GM18870 (cell line): ENCODE data around the gene PYM1.

Source experiments
- ATAC-seq: cut with Tn5 transposase; IDR thresholded peaks from one replicate; pipeline ENCODE4 v1.9.1; 2021; ENCODE audit warnings: moderate library complexity; ENCODE audit not compliant: unreplicated experiment

PYM1 gene

DNA sequence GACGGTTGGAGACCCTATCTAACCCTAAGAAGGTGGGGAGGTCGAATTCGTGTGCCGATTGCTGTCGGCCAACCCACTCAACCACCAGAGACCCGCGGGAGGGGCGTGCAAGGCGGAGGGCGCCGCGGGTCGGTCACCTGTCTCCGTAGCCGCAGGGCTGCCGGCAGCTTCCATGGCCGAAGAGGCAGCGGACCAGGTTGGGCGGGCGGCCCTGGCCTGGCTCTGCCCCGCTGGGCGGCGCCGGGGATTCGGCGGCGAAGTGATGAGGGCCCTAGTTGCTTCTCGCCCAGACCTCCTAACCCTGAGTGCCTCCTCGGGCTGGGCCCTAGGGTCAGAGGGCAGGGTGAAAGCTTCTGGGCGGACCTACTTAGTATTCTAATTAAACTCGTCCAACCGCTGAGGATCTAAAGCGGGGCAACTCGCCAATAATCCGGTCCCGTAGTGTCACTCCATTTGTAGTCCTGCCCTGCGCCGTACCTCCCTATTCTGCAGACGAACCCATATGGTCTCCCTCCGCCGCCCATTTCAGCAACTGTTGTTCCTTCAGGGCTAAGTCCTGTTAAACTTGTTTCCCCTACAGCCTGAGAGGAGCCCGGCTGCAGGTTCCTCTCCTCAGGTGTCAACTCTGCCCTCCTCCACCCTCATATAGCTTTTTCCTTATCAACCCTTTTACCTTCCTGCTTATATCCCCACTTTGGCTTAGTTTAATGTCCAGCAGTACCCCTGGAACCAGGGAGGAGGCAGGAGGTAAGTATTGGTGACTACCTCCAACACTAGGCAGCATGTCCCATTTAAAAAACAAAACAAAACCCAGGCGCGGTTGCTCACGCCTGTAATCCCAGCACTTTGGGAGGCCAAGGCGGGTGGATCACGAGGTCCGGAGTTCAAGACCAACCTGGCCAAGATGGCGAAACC is at the start of gene PYM1:
TSS of gene PYM1 (minus strand) at position 307 of the 915 bp plus-strand sequence. CDS start at position 174, 133 bp downstream.
- ATAC-seq, result peak; percentile 27

DNA sequence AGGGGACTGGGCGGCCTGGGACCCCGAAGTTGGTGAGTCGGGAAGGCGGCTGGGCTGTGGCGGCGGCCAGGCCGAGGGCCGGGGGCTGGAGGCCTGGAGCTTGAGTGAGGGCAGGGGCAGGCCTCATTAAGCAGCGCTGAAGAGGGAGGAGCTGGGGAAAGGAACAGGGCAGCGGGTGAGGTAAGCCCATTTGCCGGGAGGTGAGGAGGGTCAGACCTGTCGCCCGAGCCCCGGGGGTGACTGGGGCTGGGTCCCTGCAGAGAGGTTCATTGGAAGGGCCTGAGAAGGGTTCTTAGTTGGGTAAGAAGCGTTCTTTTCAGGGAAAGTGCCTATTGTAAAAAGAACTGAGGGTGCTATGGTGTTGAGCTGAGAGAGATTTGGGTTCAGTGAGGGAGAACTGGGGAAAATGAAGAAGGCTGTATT is 46.6 kb upstream of the PYM1 start:
- no peak for ATAC-seq

DNA sequence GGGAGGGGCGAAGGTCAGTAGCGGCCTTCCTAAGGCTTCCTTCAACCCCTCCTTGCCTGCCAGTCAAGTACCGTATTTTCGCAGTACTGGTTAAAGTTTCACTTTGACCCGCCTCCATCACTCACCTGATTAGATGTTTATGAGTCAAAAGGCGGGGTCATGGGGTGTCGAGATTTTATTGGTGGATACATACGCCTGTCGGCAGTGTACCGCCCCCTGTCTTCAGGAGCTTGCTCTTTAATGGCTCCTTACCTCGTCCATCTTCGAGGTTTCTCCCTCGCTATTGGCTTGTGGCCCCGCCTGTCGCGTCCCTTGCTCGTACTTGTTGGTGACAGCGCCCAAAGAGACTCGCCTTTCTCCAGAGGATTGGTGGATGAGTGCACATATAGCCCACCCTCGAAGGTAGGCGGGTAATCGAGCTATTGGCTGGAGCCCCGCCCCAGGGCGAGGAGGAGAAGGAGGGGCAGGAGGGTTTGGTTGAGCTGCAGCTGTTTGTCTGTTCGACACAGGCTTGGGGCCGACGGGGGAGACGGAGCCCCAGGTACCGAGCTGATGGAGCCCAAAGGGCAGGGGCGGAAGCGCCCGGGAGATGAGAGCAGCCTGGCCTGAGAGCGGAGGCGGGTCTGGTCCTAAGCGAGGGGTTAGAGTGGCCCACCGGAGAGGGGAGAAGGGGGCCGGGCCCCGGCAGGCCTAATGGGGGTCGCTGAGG is 46.1 kb upstream of the PYM1 start, which contains the start of gene RAB5B:
TSS of gene RAB5B (plus strand) at position 480 of the 709 bp plus-strand sequence. CDS start 12,883 bp downstream, outside the sequence.
- peak; percentile 94 for ATAC-seq

DNA sequence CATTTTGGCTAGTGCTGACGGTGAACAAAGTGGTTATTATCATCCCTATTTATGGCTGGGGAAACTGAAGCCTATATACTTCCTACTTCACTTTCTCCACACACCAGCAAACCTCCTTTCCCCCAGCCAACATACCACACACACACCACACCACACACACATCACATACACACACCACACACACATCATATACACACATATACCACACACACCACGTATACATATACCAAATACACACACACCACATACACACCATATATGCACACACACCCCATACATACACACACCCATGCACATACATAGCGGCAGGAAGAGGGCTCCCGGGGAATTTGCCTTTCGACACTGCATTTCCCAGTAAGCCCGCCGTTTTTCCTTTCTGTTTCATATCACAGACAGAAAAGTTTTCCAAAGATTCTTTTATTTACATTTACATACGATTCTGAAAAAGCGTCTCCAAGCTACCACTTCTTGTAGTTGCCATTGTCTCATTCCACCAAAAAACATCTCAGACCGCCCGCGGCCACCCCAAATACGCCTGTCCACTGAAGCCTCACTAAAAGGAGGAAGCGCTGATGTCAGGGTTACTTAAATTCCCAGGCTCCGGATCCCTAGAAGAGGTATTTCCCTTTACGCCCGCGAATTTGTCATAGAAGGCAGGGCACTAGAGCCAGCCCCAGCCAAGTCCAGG is 45.4 kb upstream of the PYM1 start:
- no peak for ATAC-seq

DNA sequence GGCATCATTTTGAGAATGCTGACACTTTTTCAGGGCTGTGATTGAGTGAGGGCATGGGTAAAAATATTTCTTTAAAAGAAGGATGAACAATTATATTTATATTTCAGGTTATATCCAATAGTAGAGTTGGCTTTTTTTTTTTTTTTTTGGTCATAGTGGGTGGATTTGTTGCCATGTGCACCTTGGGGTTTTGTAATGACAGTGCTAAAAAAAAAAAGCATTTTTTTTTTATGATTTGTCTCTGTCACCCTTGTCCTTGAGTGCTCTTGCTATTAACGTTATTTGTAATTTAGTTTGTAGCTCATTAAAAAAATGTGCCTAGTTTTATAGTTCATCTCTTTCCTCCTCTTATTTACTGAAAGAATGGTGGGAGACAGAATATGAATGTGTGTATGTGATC is 44.8 kb upstream of the PYM1 start:
- ATAC-seq, result no peak

DNA sequence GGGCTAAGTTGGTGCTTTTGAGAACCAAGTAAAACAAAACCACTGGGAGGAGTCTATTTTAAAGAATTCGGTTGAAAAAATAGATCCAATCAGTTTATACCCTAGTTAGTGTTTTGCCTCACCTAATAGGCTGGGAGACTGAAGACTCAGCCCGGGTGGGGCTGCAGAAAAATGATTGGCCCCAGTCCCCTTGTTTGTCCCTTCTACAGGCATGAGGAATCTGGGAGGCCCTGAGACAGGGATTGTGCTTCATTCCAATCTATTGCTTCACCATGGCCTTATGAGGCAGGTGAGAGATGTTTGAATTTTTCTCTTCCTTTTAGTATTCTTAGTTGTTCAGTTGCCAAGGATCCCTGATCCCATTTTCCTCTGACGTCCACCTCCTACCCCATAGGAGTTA is 44.3 kb upstream of the PYM1 start:
- ATAC-seq, result no peak

DNA sequence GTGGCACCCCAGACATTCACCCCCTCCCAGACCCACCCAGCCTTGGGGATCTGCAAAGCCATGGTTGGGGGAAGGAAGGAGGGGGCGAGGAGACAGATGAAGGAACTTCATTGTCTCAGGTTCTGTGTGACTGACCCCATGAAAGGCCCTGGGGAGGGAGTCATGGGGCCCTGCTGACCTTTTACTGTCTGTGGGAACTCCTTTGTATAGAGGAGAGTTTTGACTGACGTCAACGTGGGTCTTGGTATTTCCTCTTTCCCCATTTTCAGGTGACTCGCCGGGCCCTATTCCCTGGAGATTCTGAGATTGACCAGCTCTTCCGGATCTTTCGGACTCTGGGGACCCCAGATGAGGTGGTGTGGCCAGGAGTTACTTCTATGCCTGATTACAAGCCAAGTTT is 43.1 kb upstream of the PYM1 start:
- ATAC-seq, result no peak

DNA sequence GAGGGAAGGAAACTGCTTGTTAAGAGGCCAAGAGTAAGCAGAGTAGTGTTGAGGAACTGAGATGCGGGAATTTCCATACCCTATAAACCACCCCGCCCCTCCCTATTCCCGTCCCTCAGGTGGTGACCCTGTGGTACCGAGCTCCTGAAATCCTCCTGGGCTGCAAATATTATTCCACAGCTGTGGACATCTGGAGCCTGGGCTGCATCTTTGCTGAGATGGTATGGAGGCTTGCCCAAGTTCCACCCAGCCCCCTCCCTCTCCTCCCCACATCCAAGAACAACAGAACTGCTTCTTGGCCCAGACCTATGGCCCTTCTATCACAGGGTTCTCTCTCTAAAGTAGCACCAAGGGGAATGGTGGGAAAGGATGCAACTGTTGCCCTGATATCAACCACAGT is 41.7 kb upstream of the PYM1 start:
- ATAC-seq, result no peak

DNA sequence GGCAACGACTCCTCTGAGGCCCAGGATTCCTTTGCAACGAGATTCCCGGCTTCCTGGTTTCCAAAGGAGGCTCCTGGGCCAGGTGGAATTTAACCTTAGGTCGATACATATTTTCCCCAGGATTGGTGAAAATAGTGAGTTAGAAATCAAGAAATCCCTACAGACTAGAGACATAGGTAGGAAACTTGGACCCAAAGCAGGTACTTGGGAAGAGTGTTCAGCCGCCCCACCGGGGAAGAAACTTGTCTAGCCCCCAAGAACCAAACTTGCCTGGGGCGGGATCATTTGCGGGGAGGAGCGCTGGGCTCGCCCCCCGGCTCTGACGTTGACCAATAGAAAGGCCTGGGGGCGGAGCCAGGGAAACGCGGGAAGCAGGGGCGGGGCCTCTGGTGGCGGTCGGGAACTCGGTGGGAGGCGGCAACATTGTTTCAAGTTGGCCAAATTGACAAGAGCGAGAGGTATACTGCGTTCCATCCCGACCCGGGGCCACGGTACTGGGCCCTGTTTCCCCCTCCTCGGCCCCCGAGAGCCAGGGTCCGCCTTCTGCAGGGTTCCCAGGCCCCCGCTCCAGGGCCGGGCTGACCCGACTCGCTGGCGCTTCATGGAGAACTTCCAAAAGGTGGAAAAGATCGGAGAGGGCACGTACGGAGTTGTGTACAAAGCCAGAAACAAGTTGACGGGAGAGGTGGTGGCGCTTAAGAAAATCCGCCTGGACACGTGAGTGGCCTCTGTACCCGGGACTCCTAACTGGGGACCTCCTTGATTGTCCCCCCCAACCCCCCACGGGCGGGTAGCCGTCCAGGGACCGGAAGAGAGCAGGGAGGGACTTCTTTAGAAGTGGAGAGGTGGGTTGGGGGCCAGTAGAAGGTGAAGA is 39.0 kb upstream of the PYM1 start, which contains the start of gene CDK2:
TSS of gene CDK2 (plus strand) at position 423 of the 874 bp plus-strand sequence. CDS start at position 602, 179 bp downstream.
- peak; percentile 74 for ATAC-seq

DNA sequence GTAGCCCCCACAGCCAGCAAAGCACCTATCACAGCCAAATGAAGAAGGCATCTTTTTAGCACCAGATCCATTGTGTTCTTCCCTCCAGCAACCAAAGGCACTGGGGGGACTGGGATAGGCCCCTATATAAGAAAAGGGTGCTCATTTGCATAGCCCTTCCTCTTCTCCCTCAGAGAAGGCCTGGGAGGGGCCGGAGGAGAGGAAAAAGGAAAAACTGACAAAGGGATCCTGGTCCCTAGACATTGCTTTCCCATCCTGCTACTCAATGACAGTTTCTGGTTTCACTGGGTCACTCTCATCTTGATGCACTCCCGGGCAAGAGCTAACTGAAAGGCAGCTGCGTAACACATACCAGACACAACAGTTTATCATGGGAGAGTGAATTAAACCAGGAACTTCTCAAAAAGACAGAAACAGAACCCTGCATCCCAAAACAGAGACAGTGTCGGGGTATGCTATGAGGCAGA is 38.3 kb upstream of the PYM1 start, which contains the start of gene PMEL:
TSS of gene PMEL (minus strand) at position 102 of the 467 bp plus-strand sequence. CDS start at position 71, 31 bp downstream.
- ATAC-seq, result no peak

DNA sequence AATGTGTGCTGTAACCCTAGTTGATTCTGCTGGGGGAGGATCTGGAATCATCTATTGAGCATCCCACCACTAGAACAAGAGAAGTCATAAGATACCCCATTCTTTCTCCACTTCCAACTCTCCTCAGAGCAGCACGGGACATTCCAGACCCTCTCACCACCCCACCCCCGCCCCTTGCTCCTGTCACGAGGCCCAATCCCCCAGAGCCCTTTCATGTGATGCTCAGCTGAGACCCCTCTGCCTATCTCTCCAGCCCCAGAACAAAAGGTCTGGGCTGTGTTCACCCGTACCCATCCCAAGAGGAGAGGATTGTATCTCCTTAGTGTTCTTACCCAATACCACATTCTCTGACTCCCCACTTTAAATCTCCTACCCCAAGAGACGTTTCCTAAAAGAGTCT is 37.5 kb upstream of the PYM1 start:
- no peak for ATAC-seq

DNA sequence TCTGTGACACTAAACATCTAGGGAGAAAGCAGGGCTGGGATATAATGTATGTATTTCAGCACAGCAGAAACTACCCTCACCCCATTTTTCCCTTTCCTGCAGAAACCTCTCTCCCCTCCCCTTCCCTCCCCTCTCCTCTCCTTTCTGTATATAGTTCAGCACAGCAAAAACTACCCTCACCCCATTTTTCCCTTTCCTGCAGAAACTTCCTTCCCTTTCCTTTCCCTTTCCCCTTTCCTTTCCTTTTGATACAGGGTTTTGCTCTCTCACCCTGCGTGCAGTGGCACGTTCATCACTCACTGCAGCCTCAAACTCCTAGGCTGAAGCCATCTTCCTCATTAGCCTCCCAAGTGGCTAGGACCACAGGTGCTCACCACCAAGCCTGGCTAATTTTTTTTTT is 36.1 kb upstream of the PYM1 start:
- ATAC-seq, result no peak

DNA sequence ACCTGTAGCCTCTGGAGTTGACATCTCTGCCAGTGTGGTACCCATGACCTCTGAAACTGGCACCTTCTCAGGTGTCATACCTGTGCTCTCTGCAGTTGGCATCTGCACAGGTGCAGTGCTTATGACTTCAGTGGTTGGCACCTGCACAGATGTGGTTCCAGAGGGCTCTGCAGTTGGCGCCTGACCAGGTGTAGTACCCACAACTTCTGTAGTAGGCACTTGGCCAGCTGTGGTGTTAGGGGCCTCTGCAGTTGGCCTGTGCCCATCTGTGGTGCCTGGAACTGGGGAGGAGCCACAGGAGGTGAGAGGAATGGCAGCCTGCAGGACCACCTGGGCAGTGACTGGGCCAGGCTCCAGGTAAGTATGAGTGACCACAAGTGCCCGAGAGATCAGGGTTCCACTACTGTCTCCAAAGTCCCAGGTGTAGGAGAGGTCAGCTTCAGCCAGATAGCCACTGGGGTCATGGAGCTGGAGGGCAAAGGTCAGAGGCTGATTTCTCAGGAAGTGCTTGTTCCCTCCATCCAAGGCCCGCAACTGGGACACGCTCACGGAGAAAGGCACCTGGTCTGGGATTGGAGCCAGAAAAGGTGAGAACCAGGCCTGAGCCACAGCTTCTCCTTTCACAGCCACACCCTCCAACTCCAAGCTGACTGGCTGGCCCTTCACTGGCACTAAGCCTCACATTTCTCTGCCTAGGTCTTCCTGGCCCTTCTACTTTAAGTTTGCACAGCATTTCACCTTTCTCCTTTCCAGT is 29.6 kb upstream of the PYM1 start:
- ATAC-seq, result no peak

DNA sequence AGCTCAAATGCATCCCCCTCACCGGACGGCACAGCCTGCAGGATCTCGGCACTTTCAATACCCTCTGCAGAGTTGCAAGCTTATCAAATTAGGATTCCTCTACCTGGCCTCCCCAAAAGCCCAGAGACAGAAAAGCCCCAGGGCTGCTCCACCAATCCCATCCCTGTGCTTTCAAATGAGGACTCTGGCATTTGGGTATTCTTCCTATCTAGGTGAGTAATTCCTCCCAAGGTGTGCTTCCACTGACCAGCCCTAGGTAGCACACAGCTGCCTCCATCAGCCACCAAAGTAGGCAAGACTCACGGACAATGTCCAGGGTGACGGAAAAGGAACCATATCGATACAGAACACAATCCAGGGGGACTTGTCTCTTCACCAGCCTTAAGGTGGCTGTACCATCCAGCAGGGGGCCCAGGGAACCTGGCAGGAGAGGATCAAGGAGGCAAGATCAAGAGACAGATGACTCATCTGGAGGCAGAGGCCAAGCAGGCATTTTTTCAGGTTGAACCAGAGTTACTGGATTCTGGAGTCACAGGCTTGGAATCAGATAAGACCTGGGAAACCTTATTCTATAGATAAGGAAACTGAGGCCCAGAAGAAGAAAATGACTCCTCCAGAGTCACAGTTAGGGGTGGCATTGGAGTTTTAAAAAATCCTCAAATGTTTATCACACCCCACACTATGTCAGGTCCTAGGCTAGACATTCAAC is 28.3 kb upstream of the PYM1 start:
- no peak for ATAC-seq

DNA sequence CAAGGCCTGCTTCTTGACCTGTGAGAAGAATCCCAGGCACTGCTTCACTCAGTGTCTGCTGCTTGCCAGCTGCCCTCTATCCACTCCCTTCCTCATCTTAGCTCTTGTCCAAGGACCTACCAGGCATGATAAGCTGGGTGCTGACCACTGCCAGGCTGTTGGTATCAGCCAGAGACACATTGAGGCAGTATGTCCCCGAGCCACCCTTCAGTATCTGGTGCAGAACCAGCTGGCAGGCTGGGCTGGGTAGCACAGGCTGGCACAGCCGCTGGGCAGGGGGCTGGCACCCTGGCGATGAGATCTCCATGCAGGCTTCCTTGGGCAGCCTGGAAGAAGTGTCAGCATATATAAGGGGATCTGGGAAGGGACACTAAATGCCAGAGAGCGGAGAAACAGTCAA is 27.6 kb upstream of the PYM1 start:
- no peak for ATAC-seq

DNA sequence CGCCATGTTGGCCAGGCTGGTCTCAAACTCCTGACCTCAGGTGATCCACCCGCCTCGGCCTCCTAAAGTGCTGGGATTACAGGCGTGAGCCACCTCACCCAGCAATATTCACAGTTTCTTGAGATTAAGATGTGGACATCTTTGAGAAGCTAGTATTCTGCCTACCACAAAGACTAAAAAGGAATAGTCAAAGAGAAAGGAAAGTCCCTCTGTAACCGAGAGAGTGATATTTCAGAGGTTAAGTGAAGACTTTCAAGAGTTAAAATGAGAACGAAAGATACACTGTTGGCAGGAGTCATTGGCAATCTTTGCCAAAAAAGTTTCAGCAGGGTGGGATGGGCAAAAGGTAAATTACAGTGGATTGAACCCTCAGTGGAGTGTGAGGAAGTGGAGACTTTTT is 18.9 kb upstream of the PYM1 start:
- ATAC-seq, result no peak

DNA sequence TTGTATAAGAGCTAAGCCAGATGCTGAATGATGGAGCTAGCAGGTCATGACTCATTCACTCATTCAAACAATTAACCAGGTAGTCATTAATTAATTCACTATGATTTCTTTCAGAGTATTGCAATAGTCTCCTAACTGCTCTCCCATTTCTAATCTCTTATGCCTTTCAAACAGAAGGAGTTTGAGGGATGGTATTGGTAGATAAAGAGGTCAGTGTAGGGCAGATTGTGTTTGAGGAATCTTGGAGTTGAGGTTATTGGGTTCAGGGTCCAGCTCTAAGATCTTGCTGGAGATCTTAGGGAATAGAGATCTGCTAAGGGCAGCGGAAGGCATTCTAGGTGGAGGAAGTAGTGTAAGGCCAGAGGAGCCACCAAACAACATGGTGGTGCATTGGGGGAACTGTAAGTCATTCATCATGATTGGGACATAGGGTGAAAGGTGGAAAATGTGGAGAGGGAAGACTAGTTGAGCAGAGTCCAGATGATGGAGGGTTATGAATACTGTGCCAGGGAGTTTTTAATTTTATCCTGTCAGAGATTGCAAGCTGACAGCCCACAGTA is 15.0 kb upstream of the PYM1 start:
- ATAC-seq, result no peak

DNA sequence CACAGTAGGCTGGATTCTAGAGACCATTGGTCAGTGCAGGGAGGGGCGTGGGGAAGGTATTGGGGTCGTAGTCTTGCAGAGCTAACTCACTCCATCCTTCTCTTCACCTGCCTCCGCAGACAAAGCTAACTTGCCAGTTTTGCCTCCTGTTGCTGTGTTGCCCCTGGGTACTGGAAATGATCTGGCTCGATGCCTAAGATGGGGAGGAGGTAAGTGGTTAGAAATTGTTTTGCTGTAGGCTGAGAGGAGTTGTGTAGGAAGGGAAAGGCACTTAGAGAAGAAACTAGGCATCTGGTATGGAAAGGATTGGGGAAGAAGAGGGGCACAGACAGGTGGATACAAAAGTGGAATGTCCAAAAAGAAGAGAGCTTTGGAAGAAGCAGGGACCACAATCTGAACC is 14.4 kb upstream of the PYM1 start:
- no peak for ATAC-seq
